ENCODE measurements around the gene RHOA.
A peak's percentile ranks its signal among the peaks of the same experiment; 100 is the strongest.

Gene RHOA

GRCh38 chr3:49327485-49327884 is 84.3 kb downstream of the RHOA start:
- no peak for DNase-seq (ENCODE audit: low read depth, low spot score)

- DNase-seq (ENCODE audit: low read depth, low spot score) = no peak
These were observed 87.0 kb downstream of the RHOA start for GRCh38 chr3:49324768-49325167.

- DNase-seq (ENCODE audit: low read depth, low spot score) = no peak
These were observed 94.9 kb downstream of the RHOA start for GRCh38 chr3:49316696-49317457.

- peak; percentile 43 for DNase-seq (ENCODE audit: low read depth, low spot score)
These were observed 97.7 kb downstream of the RHOA start for GRCh38 chr3:49313896-49314688.

- DNase-seq (ENCODE audit: low read depth, low spot score) = no peak
These were observed 100.5 kb downstream of the RHOA start for GRCh38 chr3:49311283-49311682.

GRCh38 chr3:49310677-49311076 is 101.1 kb downstream of the RHOA start:
- DNase-seq (ENCODE audit: low read depth, low spot score) = no peak

All from brain pericyte (primary cell).